ENCODE measurements around the gene CCDC181.

DNA sequence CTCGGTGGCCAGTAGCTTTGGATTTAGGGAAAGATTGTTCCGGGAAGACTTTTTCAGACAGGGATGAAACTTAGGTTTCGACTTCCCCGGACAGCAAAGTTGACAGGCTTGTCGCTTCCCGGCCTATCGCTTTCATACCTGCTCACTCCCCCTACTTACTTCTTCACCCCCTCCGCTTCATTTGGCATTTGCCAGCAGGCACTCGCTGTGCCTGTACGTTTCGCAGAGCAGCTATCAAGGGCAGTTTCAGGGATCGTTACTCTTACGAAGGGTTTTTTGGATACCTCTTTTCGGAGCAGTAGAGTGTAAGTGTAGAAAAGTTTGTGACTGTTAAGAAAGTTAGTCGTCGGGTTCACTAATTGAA lies 58.9 kb downstream of the CCDC181 start:
- TF ChIP-seq, protein P1, sequence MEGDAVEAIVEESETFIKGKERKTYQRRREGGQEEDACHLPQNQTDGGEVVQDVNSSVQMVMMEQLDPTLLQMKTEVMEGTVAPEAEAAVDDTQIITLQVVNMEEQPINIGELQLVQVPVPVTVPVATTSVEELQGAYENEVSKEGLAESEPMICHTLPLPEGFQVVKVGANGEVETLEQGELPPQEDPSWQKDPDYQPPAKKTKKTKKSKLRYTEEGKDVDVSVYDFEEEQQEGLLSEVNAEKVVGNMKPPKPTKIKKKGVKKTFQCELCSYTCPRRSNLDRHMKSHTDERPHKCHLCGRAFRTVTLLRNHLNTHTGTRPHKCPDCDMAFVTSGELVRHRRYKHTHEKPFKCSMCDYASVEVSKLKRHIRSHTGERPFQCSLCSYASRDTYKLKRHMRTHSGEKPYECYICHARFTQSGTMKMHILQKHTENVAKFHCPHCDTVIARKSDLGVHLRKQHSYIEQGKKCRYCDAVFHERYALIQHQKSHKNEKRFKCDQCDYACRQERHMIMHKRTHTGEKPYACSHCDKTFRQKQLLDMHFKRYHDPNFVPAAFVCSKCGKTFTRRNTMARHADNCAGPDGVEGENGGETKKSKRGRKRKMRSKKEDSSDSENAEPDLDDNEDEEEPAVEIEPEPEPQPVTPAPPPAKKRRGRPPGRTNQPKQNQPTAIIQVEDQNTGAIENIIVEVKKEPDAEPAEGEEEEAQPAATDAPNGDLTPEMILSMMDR (IDR thresholded peaks at IDR 0.05; ENCODE audit: extremely low read depth in 1 of 2, insufficient read depth in 1 of 2, low read depth in 1 of 2, low read length in 2 of 2) = no peak
- TF ChIP-seq POLR2AphosphoS5 (IDR thresholded peaks at IDR 0.05; ENCODE audit: insufficient read depth, low read depth, low read length) (no peak), FOS (IDR thresholded peaks at IDR 0.05; ENCODE audit: borderline replicate concordance, insufficient read depth, low read length) (no peak), POLR2A (IDR thresholded peaks at IDR 0.05; ENCODE audit: low read depth, low read length) (no peak), EZH2 (IDR thresholded peaks at IDR 0.05; ENCODE audit: borderline replicate concordance, low read depth, low read length, severe bottlenecking) (no peak), MYC (IDR thresholded peaks at IDR 0.05; ENCODE audit: low read depth, low read length) (no peak)
- TF ChIP-seq, protein P2, sequence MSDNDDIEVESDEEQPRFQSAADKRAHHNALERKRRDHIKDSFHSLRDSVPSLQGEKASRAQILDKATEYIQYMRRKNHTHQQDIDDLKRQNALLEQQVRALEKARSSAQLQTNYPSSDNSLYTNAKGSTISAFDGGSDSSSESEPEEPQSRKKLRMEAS (IDR thresholded peaks at IDR 0.05; ENCODE audit: insufficient read depth, insufficient read length) = no peak

Data from endothelial cell of umbilical vein (primary cell).